GM12864 (cell line): Measurements from ENCODE around the gene CASTOR2.
A peak's percentile ranks its signal among the peaks of the same experiment; 100 is the strongest.

ENCODE experiments used
- DNase-seq: peaks from one replicate; pipeline ENCODE4 v3.0.0-alpha.2; 2011; ENCODE audit warnings: low read depth
- H3K4me3 ChIP-seq: 2 replicates; pipeline ENCODE4 v1.5.1; 2011; ENCODE audit warnings: mild to moderate bottlenecking, low read depth, low read length, control low read depth
- CTCF ChIP-seq: IDR thresholded peaks from 2 replicates; pipeline ENCODE4 v1.5.1; 2011; ENCODE audit warnings: low read depth, mild to moderate bottlenecking, moderate library complexity, low read length, control low read depth, inconsistent platforms; ENCODE audit errors: missing control alignments

CASTOR2 gene

GRCh38 chr7:75019800-75020199 lies 55.3 kb downstream of the CASTOR2 start:
- DNase-seq: no peak
- TF ChIP-seq CTCF: no peak
- no peak overlapping the region for H3K4me3 ChIP-seq

- no peak for DNase-seq
- H3K4me3 ChIP-seq: no peak overlapping the region
- no peak for TF ChIP-seq CTCF
These were observed 60.4 kb downstream of the CASTOR2 start for GRCh38 chr7:75024922-75025321.

- no peak for DNase-seq
- TF ChIP-seq CTCF: no peak
These were observed 63.8 kb downstream of the CASTOR2 start for GRCh38 chr7:75028299-75028698.

GRCh38 chr7:75033064-75033463 lies 68.6 kb downstream of the CASTOR2 start:
- DNase-seq: no peak
- TF ChIP-seq CTCF: peak; percentile 14
- no peak overlapping the region for H3K4me3 ChIP-seq

More at GRCh38 chr7:75028299-75028698, 63.8 kb downstream of the CASTOR2 start:
- H3K4me3 ChIP-seq: no peak overlapping the region

GRCh38 chr7:75033826-75034225 lies 69.3 kb downstream of the CASTOR2 start:
- H3K4me3 ChIP-seq: no peak overlapping the region
- DNase-seq: no peak
- no peak for TF ChIP-seq CTCF

GRCh38 chr7:75038508-75038907 lies 74.0 kb downstream of the CASTOR2 start:
- H3K4me3 ChIP-seq: no peak overlapping the region
- no peak for DNase-seq
- TF ChIP-seq CTCF: no peak

- no peak for DNase-seq
- TF ChIP-seq CTCF: no peak
These were observed 74.7 kb downstream of the CASTOR2 start for GRCh38 chr7:75039166-75039565.

More at GRCh38 chr7:75039166-75039565, 74.7 kb downstream of the CASTOR2 start:
- H3K4me3 ChIP-seq: no peak overlapping the region
